CD1c-positive myeloid dendritic cell (primary cell): ENCODE measurements around the gene ODF2.
"Not testable (repeated sequence)": the region's sequence is repeated elsewhere in the genome, so short reads cannot be mapped to it uniquely, and the experiment has no call there.

Experiments
- DNase-seq: peaks from one replicate; pipeline ENCODE4 v3.0.0-alpha.2; 2016; ENCODE audit errors: extremely low spot score

ODF2 gene

GRCh38 chr9:128423356-128423755 is 32.5 kb upstream of the ODF2 start:
- DNase-seq = not testable (repeated sequence)

- no peak for DNase-seq
Observed at GRCh38 chr9:128424268-128424780, 31.5 kb upstream of the ODF2 start.

- DNase-seq = no peak
Observed at GRCh38 chr9:128428644-128429512, 26.9 kb upstream of the ODF2 start.

- DNase-seq = no peak
Observed at GRCh38 chr9:128429513-128430086, 26.2 kb upstream of the ODF2 start.

- DNase-seq = no peak
Observed at GRCh38 chr9:128431207-128431606, 24.6 kb upstream of the ODF2 start.

- DNase-seq = no peak
Observed at GRCh38 chr9:128434340-128434739, 21.5 kb upstream of the ODF2 start.

GRCh38 chr9:128435611-128436010 is 20.2 kb upstream of the ODF2 start:
- DNase-seq = no peak

GRCh38 chr9:128438343-128439109 is 17.3 kb upstream of the ODF2 start:
- peak; percentile 95 for DNase-seq

- DNase-seq = no peak
Observed at GRCh38 chr9:128439273-128439672, 16.5 kb upstream of the ODF2 start.

- no peak for DNase-seq
Observed at GRCh38 chr9:128442150-128442549, 13.7 kb upstream of the ODF2 start.

GRCh38 chr9:128446505-128446904 is 9.3 kb upstream of the ODF2 start:
- DNase-seq = not testable (repeated sequence)

- DNase-seq = no peak
Observed at GRCh38 chr9:128448746-128449145, 7.1 kb upstream of the ODF2 start.

GRCh38 chr9:128454991-128455390 is 815 bp upstream of the ODF2 start:
- DNase-seq = no peak

- DNase-seq = peak; percentile 75
Observed at GRCh38 chr9:128456613-128457061, 831 bp downstream of the ODF2 start.

- no peak for DNase-seq
Observed at GRCh38 chr9:128457207-128457606, 1.4 kb downstream of the ODF2 start.

- no peak for DNase-seq
Observed at GRCh38 chr9:128459011-128459410, 3.2 kb downstream of the ODF2 start.

GRCh38 chr9:128469070-128469469 is 13.3 kb downstream of the ODF2 start:
- DNase-seq = no peak

GRCh38 chr9:128470560-128470959 is 14.8 kb downstream of the ODF2 start:
- DNase-seq = peak; percentile 53

GRCh38 chr9:128473104-128473503 is 17.3 kb downstream of the ODF2 start:
- DNase-seq = peak; percentile 70

GRCh38 chr9:128475867-128476266 is 20.1 kb downstream of the ODF2 start:
- DNase-seq = no peak

- DNase-seq = peak; percentile 26
Observed at GRCh38 chr9:128479262-128479661, 23.5 kb downstream of the ODF2 start.

- DNase-seq = no peak
Observed at GRCh38 chr9:128481561-128481960, 25.8 kb downstream of the ODF2 start.
